Calu3 (cell line): ENCODE measurements around the gene SCO2. TPM values are rescaled to one million over a fixed set of nuclear protein-coding genes. Genes with fewer than 3 reads are reported as not detected.

Experiments
- Bru-seq: library from RNA; stranded (reverse); fragments of 400-500 nt; gene quantifications from one replicate; lab custom pipeline; 2021; lab: Mats Ljungman, UMichigan
- BruChase-seq, 2 experiments: library from RNA; stranded (reverse); fragments of 400-500 nt; gene quantifications; one replicate each; lab custom pipeline; 2021; lab: Mats Ljungman, UMichigan
- BruUV-seq: library from RNA; stranded (reverse); fragments of 400-500 nt; replicated peaks from 2 replicates; lab custom pipeline; 2021; lab: Mats Ljungman, UMichigan
- CTCF ChIA-PET: fragments of 300-600 bp; sonication (Branson Sonifier 250); formaldehyde crosslinking; loops from one replicate; lab custom pipeline; 2022; ENCODE audit warnings: antibody characterized with exemption; lab: Charles Lee
- DNase-seq: peaks from one replicate; pipeline ENCODE4 v3.0.0; 2022
- H3K27ac Mint-ChIP-seq: one replicate; pipeline ENCODE4 v1.8.0; 2022; ENCODE audit warnings: mixed read lengths; ENCODE audit not compliant: unreplicated experiment
- H3K27me3 Mint-ChIP-seq: one replicate; pipeline ENCODE4 v1.8.0; 2022; ENCODE audit warnings: mixed read lengths; ENCODE audit not compliant: unreplicated experiment
- H3K36me3 Mint-ChIP-seq: one replicate; pipeline ENCODE4 v1.8.0; 2022; ENCODE audit warnings: mild to moderate bottlenecking, moderate library complexity, mixed read lengths; ENCODE audit not compliant: insufficient read depth, unreplicated experiment
- H3K4me1 Mint-ChIP-seq: one replicate; pipeline ENCODE4 v1.8.0; 2022; ENCODE audit warnings: mild to moderate bottlenecking, low read depth, mixed read lengths; ENCODE audit not compliant: unreplicated experiment
- H3K4me3 Mint-ChIP-seq: one replicate; pipeline ENCODE4 v1.8.0; 2022; ENCODE audit warnings: mild to moderate bottlenecking, low read depth, moderate library complexity, mixed read lengths; ENCODE audit not compliant: unreplicated experiment
- H3K9me3 Mint-ChIP-seq: one replicate; pipeline ENCODE4 v1.8.0; 2022; ENCODE audit warnings: low read depth, mixed read lengths; ENCODE audit not compliant: unreplicated experiment
- CTCF ChIP-seq: fragments of 200-600 bp; IDR thresholded peaks from one replicate; pipeline ENCODE4 v1.8.0; 2022; ENCODE audit warnings: antibody characterized with exemption; ENCODE audit not compliant: unreplicated experiment
- intact Hi-C: fragments of 100-400 bp; cut with micrococcal nuclease; formaldehyde crosslinking; loops from one replicate; pipeline ENCODE4 v1.10.0; 2022; ENCODE audit not compliant: unreplicated experiment
- long read RNA-seq: library from polyadenylated mRNA; stranded (forward); transcript quantifications from one replicate; pipeline ENCODE4 v2.0.0, GENCODE V29; 2022
- total RNA-seq: library from RNA; stranded (reverse); gene quantifications from 2 replicates; pipeline ENCODE4 v1.2.3, GENCODE V29; 2022

The SCO2 gene, protein sequence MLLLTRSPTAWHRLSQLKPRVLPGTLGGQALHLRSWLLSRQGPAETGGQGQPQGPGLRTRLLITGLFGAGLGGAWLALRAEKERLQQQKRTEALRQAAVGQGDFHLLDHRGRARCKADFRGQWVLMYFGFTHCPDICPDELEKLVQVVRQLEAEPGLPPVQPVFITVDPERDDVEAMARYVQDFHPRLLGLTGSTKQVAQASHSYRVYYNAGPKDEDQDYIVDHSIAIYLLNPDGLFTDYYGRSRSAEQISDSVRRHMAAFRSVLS
- 3.6 and 5.3 TPM in 2 replicates for total RNA-seq
- Bru-seq, nascent RNA = percentile 23 among the genes with signal in this experiment
- BruChase-seq, experiment 1, labeled RNA remaining after a 6-hour chase = percentile 63 among the genes with signal in this experiment
- BruChase-seq, experiment 2, labeled RNA remaining after a 2-hour chase = percentile 40 among the genes with signal in this experiment
- long read RNA-seq, transcript SCO2-204 (2 exons, 1,051 nt) = major isoform, 7 of 7 reads
- long read RNA-seq, partial matches to known transcripts = 0 of 7 reads
- long read RNA-seq, other reads (novel, unspliced or antisense) = 0 of 7 reads

- intact Hi-C loops = no loop called here
- BruUV-seq = no TSS peak
- H3K4me1 Mint-ChIP-seq = peaks cover 20% of the 10 kb centered on the region
- CTCF ChIA-PET = interaction anchor here (0.5 to 2.3 kb wide), 11 partner anchors 14 to 96 kb away, joined by 3 to 30 read pairs (median 5); partner anchors contain the start of genes KLHDC7B, LMF2, NCAPH2 and SYCE3
- H3K27me3 Mint-ChIP-seq = no peaks in the 10 kb centered on the region
- no peaks in the 10 kb centered on the region for H3K9me3 Mint-ChIP-seq
- DNase-seq = peak; percentile 98
- peak within 1 kb of the TSS; percentile 92 for H3K27ac Mint-ChIP-seq
- peaks cover 86% of the 10 kb centered on the region for H3K36me3 Mint-ChIP-seq
- no peak for TF ChIP-seq CTCF
- H3K4me3 Mint-ChIP-seq = peak within 1 kb of the TSS; percentile 85
Observed at GRCh38 chr22:50525104-50525857, at the start of gene SCO2. TSS of gene SCO2 (minus strand) at chr22:50525598. CDS start at chr22:50524411, 1,187 bp downstream.

- no peak for TF ChIP-seq CTCF
- Mint-ChIP-seq H3K27me3 (no peaks in the 10 kb centered on the region), H3K4me1 (no peaks in the 10 kb centered on the region), H3K4me3 (no peak overlapping the region), H3K36me3 (peaks cover 67% of the 10 kb centered on the region), H3K9me3 (no peaks in the 10 kb centered on the region), H3K27ac (no peak overlapping the region)
- intact Hi-C loops = no loop called here
- no TSS peak for BruUV-seq
- CTCF ChIA-PET = no interaction called here
- no peak for DNase-seq
Observed at GRCh38 chr22:50574383-50574755, 49.0 kb upstream of the SCO2 start.

DNA sequence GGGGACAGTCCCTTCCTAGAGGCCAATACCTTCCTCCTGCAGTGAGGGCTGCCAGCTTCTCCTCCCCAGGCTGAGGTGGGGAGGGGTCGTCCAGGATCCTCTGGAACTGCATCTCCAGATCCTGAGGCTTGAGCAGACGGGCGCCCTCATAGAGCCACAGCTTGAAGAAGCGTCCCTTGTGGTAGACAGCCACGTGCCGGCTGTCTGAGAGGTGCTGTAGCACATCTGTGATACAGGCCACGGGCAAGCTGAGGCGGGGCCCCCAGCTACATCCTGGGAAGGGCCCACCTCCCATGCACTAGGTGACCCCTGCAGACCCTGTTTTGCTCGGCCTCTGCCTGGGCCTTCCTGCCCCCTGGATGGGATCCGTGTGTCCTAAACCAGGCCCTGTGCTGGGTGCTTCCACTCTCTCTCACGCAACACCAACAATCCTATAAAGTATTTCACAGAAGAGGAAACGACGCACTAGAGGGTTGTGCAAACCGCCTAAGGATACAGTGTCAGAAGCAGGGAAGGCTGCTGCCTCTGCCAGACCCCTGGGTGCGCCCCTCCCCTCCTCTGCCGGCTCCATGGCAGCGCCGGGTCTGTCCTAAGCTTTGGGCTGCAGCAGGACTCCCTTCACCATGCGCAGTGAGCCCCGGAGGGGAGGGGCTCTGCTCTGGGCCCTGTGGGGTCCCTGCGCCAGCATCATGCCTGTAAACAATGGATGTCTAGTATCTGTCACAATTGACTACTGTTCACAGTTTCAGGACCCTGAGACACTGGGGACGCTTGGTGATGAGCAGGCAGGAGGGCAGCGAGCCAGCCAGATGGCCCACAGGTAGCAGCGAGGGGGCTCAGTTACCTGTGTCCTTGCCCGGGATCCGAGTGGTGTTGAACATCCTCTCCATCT is 48.3 kb upstream of the SCO2 start:
- H3K36me3 Mint-ChIP-seq = peaks cover 65% of the 10 kb centered on the region
- no peak overlapping the region for H3K27ac Mint-ChIP-seq
- no peak for DNase-seq
- intact Hi-C loops = no loop called here
- no TSS peak for BruUV-seq
- TF ChIP-seq CTCF = no peak
- H3K4me1 Mint-ChIP-seq = no peaks in the 10 kb centered on the region
- H3K4me3 Mint-ChIP-seq = no peak overlapping the region
- H3K27me3 Mint-ChIP-seq = no peaks in the 10 kb centered on the region
- H3K9me3 Mint-ChIP-seq = no peaks in the 10 kb centered on the region
- CTCF ChIA-PET = no interaction called here
